Neural progenitor cell (in vitro differentiated cells): ENCODE results near the gene PPP4C. TPM values are rescaled to one million over a fixed set of nuclear protein-coding genes. Genes with fewer than 3 reads are reported as not detected.

ENCODE experiments used
- DNase-seq: peaks from one replicate; pipeline ENCODE4 v3.0.0-alpha.2; 2016; ENCODE audit warnings: low spot score
- H2AFZ ChIP-seq: fragments of 200-600 bp; sonication (generic); replicated peaks from 2 replicates; pipeline ENCODE4 v1.6.1; 2016; ENCODE audit warnings: antibody characterized with exemption
- H3F3A ChIP-seq: fragments of 200-600 bp; sonication (generic); 2 replicates; pipeline ENCODE4 v1.6.1; 2016; ENCODE audit warnings: antibody characterized with exemption, low read depth
- H3K27ac ChIP-seq: fragments of 200-600 bp; sonication (generic); 2 replicates; pipeline ENCODE4 v1.5.1; 2016; ENCODE audit warnings: mild to moderate bottlenecking
- H3K27me3 ChIP-seq: fragments of 200-600 bp; sonication (generic); 2 replicates; pipeline ENCODE4 v1.6.1; 2016; ENCODE audit warnings: mild to moderate bottlenecking, moderate library complexity
- H3K36me3 ChIP-seq: fragments of 200-600 bp; sonication (generic); 2 replicates; pipeline ENCODE4 v1.5.1; 2016
- H3K4me1 ChIP-seq: fragments of 200-600 bp; sonication (generic); 2 replicates; pipeline ENCODE4 v1.6.1; 2016; ENCODE audit warnings: mixed run types
- H3K4me2 ChIP-seq: fragments of 200-600 bp; sonication (generic); 2 replicates; pipeline ENCODE4 v1.6.1; 2016
- H3K4me3 ChIP-seq: fragments of 200-600 bp; sonication (generic); 2 replicates; pipeline ENCODE4 v1.5.1; 2016
- H3K79me2 ChIP-seq: fragments of 200-600 bp; sonication (generic); 2 replicates; pipeline ENCODE4 v1.6.1; 2016; ENCODE audit warnings: low read depth
- H3K9ac ChIP-seq: fragments of 200-600 bp; sonication (generic); 2 replicates; pipeline ENCODE4 v1.6.1; 2016
- H3K9me3 ChIP-seq: fragments of 200-600 bp; sonication (generic); 2 replicates; pipeline ENCODE4 v1.5.1; 2016; ENCODE audit warnings: low read depth
- H4K20me1 ChIP-seq: fragments of 200-600 bp; sonication (generic); 2 replicates; pipeline ENCODE4 v1.6.1; 2016; ENCODE audit warnings: low read depth
- H3K27ac Mint-ChIP-seq: 3 replicates; pipeline ENCODE4 v1.8.0; 2021; ENCODE audit warnings: mixed read lengths
- H3K27me3 Mint-ChIP-seq: 2 replicates; pipeline ENCODE4 v1.8.0; 2022; ENCODE audit warnings: low read depth, mild to moderate bottlenecking, inconsistent platforms, moderate library complexity, mixed read lengths; ENCODE audit not compliant: insufficient read depth
- H3K36me3 Mint-ChIP-seq: 3 replicates; pipeline ENCODE4 v1.8.0; 2021; ENCODE audit warnings: mixed read lengths
- H3K4me1 Mint-ChIP-seq: 3 replicates; pipeline ENCODE4 v1.8.0; 2021; ENCODE audit warnings: mixed read lengths
- H3K4me3 Mint-ChIP-seq: 3 replicates; pipeline ENCODE4 v1.8.0; 2021; ENCODE audit warnings: mild to moderate bottlenecking, moderate library complexity, mixed read lengths
- H3K9me3 Mint-ChIP-seq: 3 replicates; pipeline ENCODE4 v1.8.0; 2020; ENCODE audit warnings: mixed read lengths
- EZH2 ChIP-seq: fragments of 200-600 bp; sonication (generic); IDR thresholded peaks from 2 replicates; pipeline ENCODE4 v1.6.1; 2017; ENCODE audit warnings: antibody characterized with exemption, mild to moderate bottlenecking, moderate library complexity
- EZH2phosphoT487 ChIP-seq: fragments of 200-600 bp; sonication (generic); IDR thresholded peaks from 2 replicates; pipeline ENCODE4 v1.6.1; 2017; ENCODE audit warnings: antibody characterized with exemption
- total RNA-seq: library from RNA; depleted of rRNA; stranded (reverse); fragments of >200 nt; gene quantifications from 2 replicates; pipeline ENCODE4 v1.2.3, GENCODE V29; 2015; ENCODE audit warnings: low replicate concordance
- TF ChIP-seq, protein P1 (sequence below): fragments of 200-600 bp; sonication (generic); IDR thresholded peaks from 2 replicates; pipeline ENCODE4 v1.5.1; 2017; ENCODE audit warnings: antibody characterized with exemption, mild to moderate bottlenecking

PPP4C gene
- total RNA-seq, 1 donor from 2014 or later: 93.3 TPM

DNA sequence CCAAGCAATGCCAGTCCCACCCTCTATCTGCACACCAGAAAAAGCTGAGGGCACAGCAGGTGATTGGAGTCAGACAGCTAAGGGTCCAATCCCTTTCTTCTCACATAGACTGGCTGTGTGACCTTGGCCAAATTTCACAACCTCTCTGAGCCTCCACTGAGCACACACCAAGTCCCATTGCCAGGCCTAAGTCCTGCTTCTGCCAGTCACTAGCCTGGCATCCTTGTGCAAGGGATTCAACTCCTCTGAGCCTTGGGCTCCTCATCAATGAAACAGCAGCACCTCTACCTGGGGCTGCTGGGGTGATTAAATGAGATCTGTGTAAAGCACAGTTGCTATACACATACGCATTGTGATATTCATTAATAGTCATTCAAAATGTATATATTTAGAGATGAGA, 29.2 kb upstream of the PPP4C start:
- no peaks in the 10 kb centered on the region for H3K36me3 Mint-ChIP-seq

DNA sequence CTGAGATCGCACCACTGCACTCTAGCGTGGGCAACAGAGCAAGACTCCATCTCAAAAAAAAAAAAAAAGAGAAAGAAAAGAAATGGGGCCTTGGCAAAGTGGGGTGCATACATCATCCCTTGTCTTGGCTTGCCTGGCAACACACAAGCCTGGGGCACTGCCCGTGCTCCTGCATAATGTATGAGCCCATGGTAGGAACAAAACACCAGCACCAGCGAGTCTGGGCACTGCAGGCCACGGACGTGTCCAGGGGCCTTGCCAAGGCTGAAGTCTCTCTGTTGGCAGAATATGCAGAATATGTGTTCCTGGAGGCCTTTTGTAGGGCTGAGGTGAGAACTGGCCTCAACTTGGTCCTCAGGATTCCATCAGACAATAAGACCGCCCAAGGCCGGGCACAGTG, 25.9 kb upstream of the PPP4C start:
- Histone ChIP-seq H3K36me3 (no peaks in the 10 kb centered on the region), H3K4me3 (no peak overlapping the region), H3F3A (peaks cover 47% of the 10 kb centered on the region), H3K4me1 (peaks cover 17% of the 10 kb centered on the region), H2AFZ (no peak overlapping the region), H3K79me2 (no peaks in the 10 kb centered on the region), H3K27ac (no peak overlapping the region), H3K9ac (no peak overlapping the region), H4K20me1 (no peaks in the 10 kb centered on the region), H3K9me3 (no peaks in the 10 kb centered on the region), H3K27me3 (no peaks in the 10 kb centered on the region), H3K4me2 (no peak overlapping the region)
- no peaks in the 10 kb centered on the region for H3K9me3 Mint-ChIP-seq
- peaks cover 22% of the 10 kb centered on the region for H3K27me3 Mint-ChIP-seq
- no peak for DNase-seq
- TF ChIP-seq, protein P1, sequence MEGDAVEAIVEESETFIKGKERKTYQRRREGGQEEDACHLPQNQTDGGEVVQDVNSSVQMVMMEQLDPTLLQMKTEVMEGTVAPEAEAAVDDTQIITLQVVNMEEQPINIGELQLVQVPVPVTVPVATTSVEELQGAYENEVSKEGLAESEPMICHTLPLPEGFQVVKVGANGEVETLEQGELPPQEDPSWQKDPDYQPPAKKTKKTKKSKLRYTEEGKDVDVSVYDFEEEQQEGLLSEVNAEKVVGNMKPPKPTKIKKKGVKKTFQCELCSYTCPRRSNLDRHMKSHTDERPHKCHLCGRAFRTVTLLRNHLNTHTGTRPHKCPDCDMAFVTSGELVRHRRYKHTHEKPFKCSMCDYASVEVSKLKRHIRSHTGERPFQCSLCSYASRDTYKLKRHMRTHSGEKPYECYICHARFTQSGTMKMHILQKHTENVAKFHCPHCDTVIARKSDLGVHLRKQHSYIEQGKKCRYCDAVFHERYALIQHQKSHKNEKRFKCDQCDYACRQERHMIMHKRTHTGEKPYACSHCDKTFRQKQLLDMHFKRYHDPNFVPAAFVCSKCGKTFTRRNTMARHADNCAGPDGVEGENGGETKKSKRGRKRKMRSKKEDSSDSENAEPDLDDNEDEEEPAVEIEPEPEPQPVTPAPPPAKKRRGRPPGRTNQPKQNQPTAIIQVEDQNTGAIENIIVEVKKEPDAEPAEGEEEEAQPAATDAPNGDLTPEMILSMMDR: no peak
- TF ChIP-seq EZH2phosphoT487: no peak
- no peak overlapping the region for H3K27ac Mint-ChIP-seq
- H3K4me3 Mint-ChIP-seq: peak overlapping the region; percentile 30
- peaks cover 38% of the 10 kb centered on the region for H3K4me1 Mint-ChIP-seq
- H3K36me3 Mint-ChIP-seq: no peaks in the 10 kb centered on the region

More for the DNA sequence above, 29.2 kb upstream of the PPP4C start:
- no peak overlapping the region for H3K4me2 ChIP-seq
- Mint-ChIP-seq H3K4me1 (peaks cover 24% of the 10 kb centered on the region), H3K27me3 (peaks cover 19% of the 10 kb centered on the region), H3K4me3 (no peak overlapping the region), H3K9me3 (no peaks in the 10 kb centered on the region), H3K27ac (no peak overlapping the region)
- H4K20me1 ChIP-seq: no peaks in the 10 kb centered on the region
- H2AFZ ChIP-seq: no peak overlapping the region
- H3K9me3 ChIP-seq: no peaks in the 10 kb centered on the region
- peaks cover 12% of the 10 kb centered on the region for H3K4me1 ChIP-seq
- no peak overlapping the region for H3K27ac ChIP-seq
- H3K9ac ChIP-seq: no peak overlapping the region
- H3K4me3 ChIP-seq: no peak overlapping the region
- peaks cover 7% of the 10 kb centered on the region for H3K27me3 ChIP-seq
- DNase-seq: no peak
- H3F3A ChIP-seq: peaks cover 34% of the 10 kb centered on the region
- TF ChIP-seq, protein P1: no peak
- no peak for TF ChIP-seq EZH2
- no peak for TF ChIP-seq EZH2phosphoT487
- no peaks in the 10 kb centered on the region for H3K79me2 ChIP-seq
- no peaks in the 10 kb centered on the region for H3K36me3 ChIP-seq

DNA sequence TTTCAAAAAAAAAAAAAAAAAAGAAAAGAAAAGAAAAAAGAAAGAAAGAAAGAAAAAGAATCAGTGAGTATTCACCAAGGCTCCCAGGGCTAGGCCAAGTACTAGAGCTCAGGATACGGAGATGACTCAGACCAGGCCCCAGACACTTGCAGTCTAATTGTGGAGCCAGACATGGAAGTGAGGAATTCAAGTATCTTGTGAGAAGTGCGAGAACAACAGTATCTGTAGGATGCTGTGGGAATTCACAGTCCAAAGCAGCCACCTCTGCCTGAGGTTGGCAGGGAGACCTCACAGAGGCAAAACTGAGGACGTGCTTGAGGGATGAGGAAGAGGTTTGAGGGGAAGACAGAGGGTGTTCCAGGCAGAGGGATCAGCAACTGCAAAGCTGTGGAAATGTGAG, 24.3 kb upstream of the PPP4C start:
- Mint-ChIP-seq H3K27me3 (peaks cover 13% of the 10 kb centered on the region), H3K4me1 (peaks cover 43% of the 10 kb centered on the region), H3K4me3 (peak overlapping the region; percentile 77), H3K36me3 (no peaks in the 10 kb centered on the region), H3K27ac (peak overlapping the region; percentile 95), H3K9me3 (no peaks in the 10 kb centered on the region)
- Histone ChIP-seq H3K36me3 (no peaks in the 10 kb centered on the region), H3K4me2 (no peak overlapping the region), H3F3A (peaks cover 48% of the 10 kb centered on the region), H3K9me3 (no peaks in the 10 kb centered on the region), H3K79me2 (no peaks in the 10 kb centered on the region), H2AFZ (no peak overlapping the region), H4K20me1 (no peaks in the 10 kb centered on the region), H3K4me1 (peaks cover 17% of the 10 kb centered on the region), H3K4me3 (no peak overlapping the region), H3K27ac (no peak overlapping the region), H3K27me3 (no peaks in the 10 kb centered on the region), H3K9ac (no peak overlapping the region)
- DNase-seq: no peak
- TF ChIP-seq EZH2: no peak
- no peak for TF ChIP-seq EZH2phosphoT487
- TF ChIP-seq, protein P1: no peak
